BJ (cell line): ENCODE measurements around the gene MDM4. TPM values are rescaled to one million over a fixed set of nuclear protein-coding genes. Genes with fewer than 3 reads are reported as not detected.

ENCODE experiments used
- CTCF ChIA-PET: fragments of 350-600 bp; formaldehyde crosslinking; extraction: SDS; loops from one replicate; lab custom pipeline; 2021; ENCODE audit warnings: antibody characterized with exemption, inconsistent platforms; lab: Yijun Ruan, JAX
- POLR2A ChIA-PET: fragments of 300-600 bp; sonication (Branson Sonifier 250); formaldehyde crosslinking; extraction: SDS; loops from one replicate; lab custom pipeline; 2021; ENCODE audit warnings: antibody characterized with exemption; lab: Charles Lee
- DNase-seq: peaks from one replicate; pipeline ENCODE4 v3.0.0-alpha.2; 2011; ENCODE audit warnings: low read depth
- H3K27me3 ChIP-seq: 2 replicates; pipeline ENCODE4 v1.6.0; 2011; ENCODE audit warnings: low read length; ENCODE audit not compliant: control insufficient read depth, insufficient read depth
- H3K36me3 ChIP-seq: 2 replicates; pipeline ENCODE4 v1.5.1; 2011; ENCODE audit warnings: low read length; ENCODE audit not compliant: control insufficient read depth, insufficient read depth
- H3K4me3 ChIP-seq: 2 replicates; pipeline ENCODE4 v1.5.1; 2011; ENCODE audit warnings: low read depth, mild to moderate bottlenecking, control low read depth, low read length
- polyA minus RNA-seq: library from RNA; depleted of rRNA, polyadenylated mRNA; stranded (reverse); fragments of >200 nt; gene quantifications from 2 replicates; pipeline ENCODE4 v1.2.3, GENCODE V29; 2011; rRNA and poly(A)+ RNA removed
- polyA plus RNA-seq: library from polyadenylated mRNA; depleted of rRNA; stranded (reverse); fragments of >200 nt; gene quantifications from 2 replicates; pipeline ENCODE4 v1.2.3, GENCODE V29; 2011; rRNA removed
- TF ChIP-seq, protein P1 (sequence below): IDR thresholded peaks from 2 replicates; pipeline ENCODE4 v1.5.1; 2011; ENCODE audit warnings: low read depth, mild to moderate bottlenecking, control low read depth, inconsistent platforms, low read length, moderate library complexity; ENCODE audit not compliant: insufficient read depth

MDM4 gene, protein sequence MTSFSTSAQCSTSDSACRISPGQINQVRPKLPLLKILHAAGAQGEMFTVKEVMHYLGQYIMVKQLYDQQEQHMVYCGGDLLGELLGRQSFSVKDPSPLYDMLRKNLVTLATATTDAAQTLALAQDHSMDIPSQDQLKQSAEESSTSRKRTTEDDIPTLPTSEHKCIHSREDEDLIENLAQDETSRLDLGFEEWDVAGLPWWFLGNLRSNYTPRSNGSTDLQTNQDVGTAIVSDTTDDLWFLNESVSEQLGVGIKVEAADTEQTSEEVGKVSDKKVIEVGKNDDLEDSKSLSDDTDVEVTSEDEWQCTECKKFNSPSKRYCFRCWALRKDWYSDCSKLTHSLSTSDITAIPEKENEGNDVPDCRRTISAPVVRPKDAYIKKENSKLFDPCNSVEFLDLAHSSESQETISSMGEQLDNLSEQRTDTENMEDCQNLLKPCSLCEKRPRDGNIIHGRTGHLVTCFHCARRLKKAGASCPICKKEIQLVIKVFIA
- polyA plus RNA-seq (7.4 and 15.8 TPM in 2 replicates), polyA minus RNA-seq (19.5 and 26.1 TPM in 2 replicates)

- CTCF ChIA-PET: interaction anchor here (0.6 to 1.4 kb wide), 5 partner anchors 9 to 808 kb away, joined by 3 to 5 read pairs (median 4); no protein-coding TSS in a partner anchor
These were observed at the start of gene MDM4 for GRCh38 chr1:204516180-204516879. Gene MDM4 (plus strand): TSS chr1:204516406. CDS start chr1:204525519, 9,113 bp downstream.

GRCh38 chr1:204466416-204467405 lies 49.5 kb upstream of the MDM4 start:
- no peak for DNase-seq
- ChIA-PET CTCF (interaction anchor here (0.6 to 2.3 kb wide), 7 partner anchors 11 to 340 kb away, joined by 3 to 8 read pairs (median 3); no protein-coding TSS in a partner anchor), POLR2A (no interaction called here)
- no peak overlapping the region for H3K4me3 ChIP-seq
- TF ChIP-seq, protein P1, sequence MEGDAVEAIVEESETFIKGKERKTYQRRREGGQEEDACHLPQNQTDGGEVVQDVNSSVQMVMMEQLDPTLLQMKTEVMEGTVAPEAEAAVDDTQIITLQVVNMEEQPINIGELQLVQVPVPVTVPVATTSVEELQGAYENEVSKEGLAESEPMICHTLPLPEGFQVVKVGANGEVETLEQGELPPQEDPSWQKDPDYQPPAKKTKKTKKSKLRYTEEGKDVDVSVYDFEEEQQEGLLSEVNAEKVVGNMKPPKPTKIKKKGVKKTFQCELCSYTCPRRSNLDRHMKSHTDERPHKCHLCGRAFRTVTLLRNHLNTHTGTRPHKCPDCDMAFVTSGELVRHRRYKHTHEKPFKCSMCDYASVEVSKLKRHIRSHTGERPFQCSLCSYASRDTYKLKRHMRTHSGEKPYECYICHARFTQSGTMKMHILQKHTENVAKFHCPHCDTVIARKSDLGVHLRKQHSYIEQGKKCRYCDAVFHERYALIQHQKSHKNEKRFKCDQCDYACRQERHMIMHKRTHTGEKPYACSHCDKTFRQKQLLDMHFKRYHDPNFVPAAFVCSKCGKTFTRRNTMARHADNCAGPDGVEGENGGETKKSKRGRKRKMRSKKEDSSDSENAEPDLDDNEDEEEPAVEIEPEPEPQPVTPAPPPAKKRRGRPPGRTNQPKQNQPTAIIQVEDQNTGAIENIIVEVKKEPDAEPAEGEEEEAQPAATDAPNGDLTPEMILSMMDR: no peak
- H3K27me3 ChIP-seq: no peaks in the 10 kb centered on the region
- no peaks in the 10 kb centered on the region; the same call in 1 of the 2 replicates for H3K36me3 ChIP-seq

More at GRCh38 chr1:204516180-204516879, at the start of gene MDM4:
- POLR2A ChIA-PET: interaction anchor here (0.6 to 1.4 kb wide), 2 partner anchors 9 to 436 kb away, joined by 7 to 9 read pairs; no protein-coding TSS in a partner anchor
- Histone ChIP-seq H3K4me3 (peak within 1 kb of the TSS; percentile 74), H3K27me3 (no peaks in the 10 kb centered on the region), H3K36me3 (peaks cover 2% of the 10 kb centered on the region; the same call in 1 of the 2 replicates)
- peak; percentile 71 for DNase-seq
- TF ChIP-seq, protein P1: no peak

DNA sequence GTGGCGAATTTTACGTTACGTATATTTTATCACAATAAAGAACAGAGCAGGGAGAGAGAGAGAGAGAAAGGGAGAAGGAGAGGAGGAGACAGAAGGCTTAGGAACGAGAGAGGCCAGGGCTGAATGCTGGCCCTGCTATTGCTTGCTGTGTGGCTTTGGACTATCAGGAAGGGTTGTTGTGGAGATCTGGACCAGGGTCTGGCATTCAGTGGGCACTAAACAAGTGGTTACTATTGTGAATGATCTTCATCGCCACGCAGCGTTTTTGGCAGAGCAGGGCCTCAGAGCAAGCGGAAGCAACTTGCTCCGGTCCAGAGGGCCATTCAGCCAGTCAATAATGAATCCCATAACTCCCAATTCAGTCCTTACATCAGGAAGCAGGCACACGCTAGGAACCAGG lies 48.0 kb upstream of the MDM4 start:
- DNase-seq: no peak
- Histone ChIP-seq H3K27me3 (no peaks in the 10 kb centered on the region), H3K4me3 (no peak overlapping the region), H3K36me3 (no peaks in the 10 kb centered on the region)
- CTCF ChIA-PET: interaction anchor here (1.6 kb wide), 1 partner anchor 24 kb away, joined by 3 read pairs; no protein-coding TSS in a partner anchor
- TF ChIP-seq, protein P1: no peak
- POLR2A ChIA-PET: no interaction called here

DNA sequence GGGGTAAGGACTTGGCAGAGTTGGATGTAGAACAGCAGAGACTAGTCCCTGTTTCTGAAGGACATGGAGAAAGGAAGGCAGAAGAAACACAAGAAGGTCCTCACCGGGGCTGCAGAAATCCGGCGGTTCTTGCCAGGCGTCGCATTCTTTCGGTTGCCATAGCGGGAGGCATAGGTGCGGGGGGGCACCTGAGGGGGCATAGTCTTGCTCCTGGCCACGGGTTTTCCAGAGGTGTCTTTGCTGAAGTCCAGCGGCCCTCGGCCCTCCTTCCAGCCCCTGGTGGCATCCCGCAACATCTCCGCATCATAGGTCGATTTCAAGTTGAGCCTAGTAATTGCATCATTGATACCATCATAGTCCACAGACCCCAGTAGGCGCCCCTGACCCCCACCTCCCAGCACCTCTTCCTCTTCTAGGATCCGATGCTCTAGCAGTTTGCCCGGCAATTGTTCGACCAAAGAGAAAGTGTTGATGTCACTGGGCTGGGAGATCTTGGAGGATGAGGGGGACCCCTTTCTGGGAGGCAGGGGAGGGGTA lies 47.4 kb upstream of the MDM4 start:
- no peak overlapping the region for H3K4me3 ChIP-seq
- H3K27me3 ChIP-seq: no peaks in the 10 kb centered on the region
- TF ChIP-seq, protein P1: no peak
- H3K36me3 ChIP-seq: no peaks in the 10 kb centered on the region
- CTCF ChIA-PET: interaction anchor here (1.4 kb wide), 1 partner anchor 24 kb away, joined by 5 read pairs; no protein-coding TSS in a partner anchor
- POLR2A ChIA-PET: no interaction called here
- DNase-seq: no peak
